SK-N-SH (cell line): ENCODE data around the gene LRSAM1. TPM values are rescaled to one million over a fixed set of nuclear protein-coding genes. Genes with fewer than 3 reads are reported as not detected.

Source experiments
- CTCF ChIA-PET: fragments of 300-600, 350-600 bp; formaldehyde crosslinking; extraction: SDS; loops from one replicate; lab custom pipeline; 2021; lab: Yijun Ruan, JAX
- POLR2A ChIA-PET: fragments of 350-600 bp; sonication (Branson Sonifier 250); formaldehyde crosslinking; extraction: SDS; loops from one replicate; lab custom pipeline; 2020; ENCODE audit warnings: antibody characterized with exemption, inconsistent platforms; lab: Yijun Ruan, JAX
- DNase-seq: peaks from one replicate; pipeline ENCODE4 v3.0.0; 2012
- H2AFZ ChIP-seq: fragments of 200-600 bp; sonication (generic); 2 replicates; pipeline ENCODE4 v1.8.1; 2016; ENCODE audit warnings: antibody characterized with exemption, mild to moderate bottlenecking, low read depth
- H3F3A ChIP-seq: fragments of 200-600 bp; sonication (generic); replicated peaks from 2 replicates; pipeline ENCODE3; 2016; ENCODE audit warnings: antibody characterized with exemption, mild to moderate bottlenecking; ENCODE audit not compliant: insufficient read depth
- H3K27ac ChIP-seq, 2 experiments: fragments of 200-500 bp in 1 of 2; fragments of 200-600 bp in 1 of 2; sonication (Bioruptor generic) in 1 of 2; sonication (generic), shearing (Covaris generic) in 1 of 2; 2 replicates each; pipeline versions ENCODE4 v1.5.1 to v1.6.1; 2014 to 2016; ENCODE audit warnings: low read depth in 2 of 2, inconsistent platforms in 1 of 2, low read length in 1 of 2, mild to moderate bottlenecking in 1 of 2, mixed read lengths in 1 of 2
- H3K27me3 ChIP-seq: fragments of 200-600 bp; sonication (generic), shearing (Covaris generic); 2 replicates; pipeline ENCODE4 v1.6.1; 2016; ENCODE audit warnings: mixed run types; ENCODE audit not compliant: insufficient read depth
- H3K36me3 ChIP-seq, 2 experiments: fragments of 200-500 bp in 1 of 2; fragments of 200-600 bp in 1 of 2; sonication (Bioruptor generic) in 1 of 2; sonication (generic) in 1 of 2; replicated peaks in 1 of 2; 2 replicates each; pipeline versions ENCODE3 to v1.5.1; 2014 to 2016; ENCODE audit warnings: low read length in 1 of 2, mild to moderate bottlenecking in 1 of 2; ENCODE audit not compliant: insufficient read depth in 2 of 2, control insufficient read depth in 1 of 2
- H3K4me1 ChIP-seq, 2 experiments: fragments of 200-500 bp in 1 of 2; fragments of 200-600 bp in 1 of 2; sonication (Bioruptor generic) in 1 of 2; sonication (generic), shearing (Covaris generic) in 1 of 2; 2 replicates each; pipeline versions ENCODE4 v1.5.1 to v1.6.1; 2014 to 2016; ENCODE audit warnings: low read depth in 1 of 2, low read length in 1 of 2, mixed run types in 1 of 2; ENCODE audit not compliant: insufficient read depth in 2 of 2, control insufficient read depth in 1 of 2
- H3K4me2 ChIP-seq: fragments of 200-600 bp; sonication (generic), shearing (Covaris generic); 2 replicates; pipeline ENCODE4 v1.6.1; 2017; ENCODE audit warnings: mixed run types
- H3K4me3 ChIP-seq, 2 experiments: fragments of 200-500 bp in 1 of 2; fragments of 200-600 bp in 1 of 2; sonication (Bioruptor generic) in 1 of 2; sonication (generic), shearing (Covaris generic) in 1 of 2; 2 replicates each; pipeline versions ENCODE4 v1.5.1 to v1.8.1; 2014 to 2016; ENCODE audit warnings: low read depth in 2 of 2, inconsistent platforms in 1 of 2, low read length in 1 of 2, mild to moderate bottlenecking in 1 of 2, mixed read lengths in 1 of 2, moderate library complexity in 1 of 2
- H3K79me2 ChIP-seq: fragments of 200-600 bp; sonication (generic); 2 replicates; pipeline ENCODE4 v1.8.1; 2017; ENCODE audit warnings: mild to moderate bottlenecking; ENCODE audit not compliant: insufficient read depth
- H3K9ac ChIP-seq: fragments of 200-600 bp; sonication (generic); 2 replicates; pipeline ENCODE4 v1.6.1; 2017; ENCODE audit warnings: mixed run types
- H3K9me2 ChIP-seq: fragments of 200-600 bp; sonication (generic); 2 replicates; pipeline ENCODE4 v1.6.1; 2017; ENCODE audit warnings: mixed run types
- H3K9me3 ChIP-seq: fragments of 200-600 bp; sonication (generic); 2 replicates; pipeline ENCODE4 v1.6.1; 2017; ENCODE audit warnings: mixed run types, mild to moderate bottlenecking, moderate library complexity
- H4K20me1 ChIP-seq: fragments of 200-600 bp; sonication (generic); 2 replicates; pipeline ENCODE4 v1.6.1; 2017; ENCODE audit warnings: mild to moderate bottlenecking, mixed run types; ENCODE audit not compliant: insufficient read depth
- CHD2 ChIP-seq: fragments of 150-350 bp; IDR thresholded peaks from 2 replicates; pipeline ENCODE4 v1.6.1; 2018; ENCODE audit warnings: low read length; ENCODE audit not compliant: partially characterized antibody
- ELF1 ChIP-seq: IDR thresholded peaks from 2 replicates; pipeline ENCODE4 v1.4.0; 2012
- EP300 ChIP-seq, 2 experiments: IDR thresholded peaks; 2 replicates each; pipeline versions ENCODE4 v1.4.0 to v1.6.1; 2012; ENCODE audit warnings: borderline replicate concordance in 1 of 2, low read depth in 1 of 2, low read length in 1 of 2
- FOSL2 ChIP-seq: IDR thresholded peaks from 2 replicates; pipeline ENCODE4 v1.4.0; 2012; ENCODE audit warnings: low read depth, mild to moderate bottlenecking, moderate library complexity, borderline replicate concordance
- FOXJ3 ChIP-seq: sonication (generic); formaldehyde crosslinking; IDR thresholded peaks from 2 replicates; pipeline ENCODE4 v1.5.1; 2020; ENCODE audit warnings: mild to moderate bottlenecking, missing genetic modification reagents
- GABPA ChIP-seq: IDR thresholded peaks from 2 replicates; pipeline ENCODE4 v1.4.0; 2012; ENCODE audit warnings: low read depth, mild to moderate bottlenecking
- GATA2 ChIP-seq: sonication (generic); formaldehyde crosslinking; IDR thresholded peaks from 2 replicates; pipeline ENCODE4 v1.5.0; 2020; ENCODE audit warnings: mild to moderate bottlenecking, missing genetic modification reagents
- IRF3 ChIP-seq: fragments of 150-350 bp; IDR thresholded peaks from 2 replicates; pipeline ENCODE4 v1.6.1; 2016; ENCODE audit warnings: mild to moderate bottlenecking, low read depth, low read length
- MAX ChIP-seq: IDR thresholded peaks from 2 replicates; pipeline ENCODE4 v1.4.0; 2012; ENCODE audit warnings: low read depth
- MEF2A ChIP-seq: IDR thresholded peaks from 2 replicates; pipeline ENCODE4 v1.4.0; 2012; ENCODE audit warnings: low read depth, borderline replicate concordance
- MXI1 ChIP-seq: IDR thresholded peaks from 2 replicates; pipeline ENCODE4 v1.6.1; 2012; ENCODE audit warnings: mild to moderate bottlenecking, low read depth, low read length, improper control_type of control experiment
- NFIC ChIP-seq: IDR thresholded peaks from 2 replicates; pipeline ENCODE4 v1.4.0; 2012; ENCODE audit warnings: borderline replicate concordance
- NRF1 ChIP-seq: IDR thresholded peaks from 2 replicates; pipeline ENCODE4 v1.6.1; 2012; ENCODE audit warnings: low read depth, mild to moderate bottlenecking, low read length
- POLR2AphosphoS5 ChIP-seq: IDR thresholded peaks from 2 replicates; pipeline ENCODE4 v1.6.1; 2012; ENCODE audit warnings: low read depth, low read length
- REST ChIP-seq: IDR thresholded peaks from 2 replicates; pipeline ENCODE4 v1.6.1; 2012; ENCODE audit warnings: mild to moderate bottlenecking, low read depth, low read length, moderate library complexity
- SIN3A ChIP-seq: IDR thresholded peaks from 2 replicates; pipeline ENCODE4 v1.6.1; 2012; ENCODE audit warnings: low read depth, mild to moderate bottlenecking, low read length, moderate library complexity, borderline replicate concordance
- TAF1 ChIP-seq: IDR thresholded peaks from 2 replicates; pipeline ENCODE4 v1.6.1; 2012; ENCODE audit warnings: low read depth, mild to moderate bottlenecking, low read length, moderate library complexity, borderline replicate concordance
- TEAD4 ChIP-seq: IDR thresholded peaks from 2 replicates; pipeline ENCODE4 v1.4.0; 2012; ENCODE audit warnings: mild to moderate bottlenecking, borderline replicate concordance; ENCODE audit not compliant: insufficient read depth
- USF2 ChIP-seq: fragments of 150-350 bp; IDR thresholded peaks from 2 replicates; pipeline ENCODE4 v1.6.1; 2017; ENCODE audit warnings: antibody characterized with exemption, low read length, low read depth, borderline replicate concordance
- YY1 ChIP-seq: IDR thresholded peaks from 2 replicates; pipeline ENCODE4 v1.4.0; 2012; ENCODE audit warnings: low read depth, mild to moderate bottlenecking
- ZBTB33 ChIP-seq: IDR thresholded peaks from 2 replicates; pipeline ENCODE4 v1.4.0; 2012; ENCODE audit warnings: low read depth, borderline replicate concordance
- WGBS: methylation state at CpG from one replicate; pipeline ENCODE4 v1.1.6; 2017; ENCODE audit warnings: low lambda C conversion rate; 5-methylcytosine and 5-hydroxymethylcytosine counted together
- polyA plus RNA-seq, 3 experiments: library from polyadenylated mRNA; depleted of rRNA; stranded (reverse); fragments of >200 nt; gene quantifications; 2 replicates each; pipeline ENCODE4 v1.2.3, GENCODE V29; 2012

LRSAM1 gene
- polyA plus RNA-seq, 1 of the 3 experiments (the other 2 are of a cell fraction), result 8.0 TPM

GRCh38 chr9:127423934-127424675, 27.2 kb upstream of the LRSAM1 start, which contains the start of gene ZNF79 (continued):
- peak; percentile 95 for TF ChIP-seq CHD2
- TF ChIP-seq NFIC, result peak; percentile 63
- peak; percentile 79; the same call in 1 of the 2 replicates for TF ChIP-seq YY1
- peak; percentile 77 for TF ChIP-seq ELF1
- TF ChIP-seq MEF2A, result no peak
- TF ChIP-seq REST, result peak; percentile 84
- peak; percentile 44 for TF ChIP-seq POLR2AphosphoS5
- peak; percentile 80; the same call in 1 of the 2 replicates for TF ChIP-seq MAX
- TF ChIP-seq TAF1, result peak; percentile 47
- TF ChIP-seq NRF1, result peak; percentile 67; the same call in 1 of the 2 replicates
- peak; percentile 91 for TF ChIP-seq SIN3A
- TF ChIP-seq GABPA, result peak; percentile 82

- peak overlapping the region; percentile 82 to 98; a peak in 3 of 4 replicates for H3K27ac ChIP-seq
- peaks cover 10% of the 10 kb centered on the region; the same call in 1 of the 2 replicates for H4K20me1 ChIP-seq
- peak overlapping the region; percentile 91 for H3K4me2 ChIP-seq
- H3K9me2 ChIP-seq, result no peaks in the 10 kb centered on the region
- H3K79me2 ChIP-seq, result peaks cover 71% of the 10 kb centered on the region
- CTCF ChIA-PET, result interaction anchor here (1.7 kb wide), 1 partner anchor 210 kb away, joined by 5 read pairs; no protein-coding TSS in a partner anchor
- H3K9ac ChIP-seq, result peak overlapping the region; percentile 72
- no peaks in the 10 kb centered on the region for H3K9me3 ChIP-seq
- peaks cover 7 to 18% of the 10 kb centered on the region in 2 experiments; a peak in 3 of 4 replicates for H3K4me1 ChIP-seq
- peak overlapping the region; percentile 93; the same call in 1 of the 2 replicates for H2AFZ ChIP-seq
- peaks cover 4% of the 10 kb centered on the region for H3F3A ChIP-seq
- peak overlapping the region; percentile 90 to 97 for H3K4me3 ChIP-seq
- DNase-seq, result no peak
- peaks cover 9 to 15% of the 10 kb centered on the region in 2 experiments for H3K36me3 ChIP-seq
- no peaks in the 10 kb centered on the region for H3K27me3 ChIP-seq
- WGBS, result 1% methylated on average over 13 of the region's 13 CpGs
- POLR2A ChIA-PET, result interaction anchor here (1.0 to 2.2 kb wide), 4 partner anchors 10 to 361 kb away, joined by 3 to 12 read pairs (median 4); partner anchors contain the start of gene CDK9
- TF ChIP-seq FOXJ3 (CRISPR knock-in tag), result no peak
- no peak for TF ChIP-seq POLR2AphosphoS5
- no peak for TF ChIP-seq IRF3
- TF ChIP-seq USF2, result no peak
- TF ChIP-seq TEAD4, result 0 out of 2 replicates have a peak, but pooled peaks have one; percentile 5
- TF ChIP-seq FOSL2, result no peak
- no peak for TF ChIP-seq ELF1
- no peak for TF ChIP-seq GATA2
- TF ChIP-seq MXI1, result 0 out of 2 replicates have a peak, but pooled peaks have one; percentile 29
- no peak for TF ChIP-seq EP300 (IDR thresholded peaks at IDR 0.05; ENCODE audit: borderline replicate concordance in 1 of 2, low read depth in 1 of 2, low read length in 1 of 2)
- TF ChIP-seq GABPA, result no peak
- no peak for TF ChIP-seq ZBTB33
- no peak for TF ChIP-seq NRF1
Measured at GRCh38 chr9:127424676-127424999, 26.7 kb upstream of the LRSAM1 start.
